Retinal pigment epithelial cell (primary cell): ENCODE results near the gene TMEM63A.

Experiments used
- DNase-seq: peaks from one replicate; pipeline ENCODE4 v3.0.0-alpha.2; 2010; ENCODE audit warnings: low read depth
- H3K4me3 ChIP-seq: 2 replicates; pipeline ENCODE4 v1.5.1; 2011; ENCODE audit warnings: mild to moderate bottlenecking, low read length, control low read depth, moderate library complexity
- CTCF ChIP-seq: conservative IDR thresholded peaks from 2 replicates; pipeline ENCODE4 v1.5.1; 2011; ENCODE audit warnings: low read depth, low read length, control low read depth, inconsistent platforms

The TMEM63A gene

GRCh38 chr1:225883616-225884265 lies 1.6 kb upstream of the TMEM63A start:
- no peak for DNase-seq
- H3K4me3 ChIP-seq = no peak overlapping the region
- no peak for TF ChIP-seq CTCF

DNA sequence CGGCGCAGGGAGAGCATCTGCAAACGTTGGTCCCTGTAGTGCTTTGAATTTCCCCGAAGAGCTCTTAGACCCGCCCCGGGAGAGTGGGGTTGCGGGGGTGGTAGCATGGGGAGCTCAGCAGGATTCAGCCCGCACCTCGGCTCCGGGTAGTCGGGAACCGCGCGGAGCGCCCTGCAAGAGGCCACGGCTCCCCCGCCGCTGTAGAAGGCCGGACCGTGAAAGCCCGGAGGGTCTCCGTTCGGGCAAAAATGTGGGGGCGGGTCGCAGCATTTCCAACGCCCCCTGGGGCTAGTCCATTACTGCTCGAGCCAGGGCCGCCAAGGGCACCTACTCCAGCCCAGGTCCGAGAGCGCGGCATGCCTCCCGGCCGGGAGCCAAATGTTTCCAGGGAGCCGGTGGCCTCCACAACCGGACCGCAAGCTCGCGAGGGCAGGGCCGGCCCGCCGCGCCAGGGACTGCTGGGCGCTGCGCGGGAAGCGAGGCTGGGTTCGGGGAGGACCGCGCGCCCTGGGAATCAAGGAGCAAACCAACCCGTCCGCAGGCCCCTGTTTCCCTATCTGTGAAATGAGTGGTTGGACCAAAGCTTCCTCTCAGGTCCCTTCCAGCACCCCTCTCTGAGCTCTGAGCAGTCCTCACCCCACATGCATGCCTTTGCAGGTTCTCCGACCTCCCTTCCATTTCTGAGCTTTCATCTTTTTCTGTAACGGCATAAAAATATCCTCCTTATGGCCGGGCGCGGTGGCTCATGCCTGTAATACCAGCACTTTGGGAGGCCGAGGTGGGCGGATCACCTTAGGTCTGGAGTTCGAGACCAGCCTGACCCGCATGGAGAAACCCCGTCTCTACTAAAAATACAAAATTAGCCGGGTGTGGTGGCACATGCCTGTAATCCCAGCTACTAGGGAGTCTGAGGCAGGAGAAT lies 775 bp upstream of the TMEM63A start:
- H3K4me3 ChIP-seq = peak overlapping the region; percentile 83
- no peak for DNase-seq
- no peak for TF ChIP-seq CTCF

GRCh38 chr1:225881081-225881958 lies 860 bp downstream of the TMEM63A start:
- peak overlapping the region; percentile 83 for H3K4me3 ChIP-seq
- DNase-seq = no peak
- no peak for TF ChIP-seq CTCF

- no peak for DNase-seq
- no peak overlapping the region for H3K4me3 ChIP-seq
- TF ChIP-seq CTCF = no peak
Observed at GRCh38 chr1:225880636-225881035, 1.5 kb downstream of the TMEM63A start.

DNA sequence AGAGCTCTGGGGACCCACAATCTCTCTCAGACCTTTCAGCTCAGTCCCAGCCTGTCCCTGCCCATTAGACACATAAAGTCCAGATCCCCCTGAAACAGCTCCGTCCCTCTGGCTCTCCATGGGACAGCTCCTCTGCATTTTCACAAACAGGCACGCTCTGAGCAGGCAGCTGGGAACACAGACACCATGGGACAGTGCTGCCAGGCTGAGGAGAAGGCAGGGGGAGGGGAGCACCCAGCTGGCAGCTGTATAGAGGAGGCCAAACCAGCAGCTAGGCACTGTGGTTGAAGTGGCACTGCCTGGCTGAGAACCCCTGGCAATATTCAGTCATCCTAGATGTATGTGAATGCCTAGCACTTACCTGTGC lies 2.0 kb downstream of the TMEM63A start:
- no peak overlapping the region for H3K4me3 ChIP-seq
- no peak for DNase-seq
- TF ChIP-seq CTCF = no peak

DNA sequence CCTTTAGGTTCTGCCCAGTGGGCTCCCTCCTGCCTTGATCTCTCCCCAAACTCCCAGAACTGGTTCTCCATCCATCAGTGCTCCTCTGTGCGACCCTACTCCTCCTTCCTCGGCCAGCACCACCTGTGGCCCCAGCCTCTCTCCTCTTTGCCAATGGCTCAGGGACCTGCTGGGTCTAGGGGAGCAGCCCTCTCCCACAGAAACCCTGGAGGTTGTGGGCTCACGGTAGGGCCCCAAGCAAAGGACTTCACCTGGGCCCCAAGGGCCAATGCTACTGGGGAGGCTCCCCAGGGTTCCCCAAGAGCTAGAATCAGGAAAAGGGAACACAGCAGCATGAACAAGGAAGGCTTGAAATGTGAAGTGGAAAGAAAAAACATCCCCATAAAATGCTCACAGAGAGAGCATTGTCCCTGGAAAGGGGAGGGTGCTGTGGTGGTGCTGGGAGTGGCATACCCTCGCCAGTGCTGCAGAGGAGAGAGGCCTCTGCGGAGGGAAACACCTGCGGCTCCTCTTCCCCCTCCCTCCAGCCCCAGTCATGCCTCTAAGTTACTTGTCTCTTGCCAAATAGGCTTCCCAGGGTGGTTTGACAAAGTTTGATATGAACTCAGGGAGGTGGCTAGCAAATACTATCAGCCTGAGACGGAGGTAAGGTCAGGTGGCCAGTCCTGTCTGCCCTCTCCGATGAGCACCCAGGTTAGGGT lies 2.5 kb downstream of the TMEM63A start:
- TF ChIP-seq CTCF = no peak
- no peak overlapping the region for H3K4me3 ChIP-seq
- DNase-seq = no peak
